CD14-positive monocyte (primary cell): ENCODE results near the gene SNCB. TPM values are rescaled to one million over a fixed set of nuclear protein-coding genes. Genes with fewer than 3 reads are reported as not detected.

ENCODE experiments used
- DNase-seq, 3 donors: peaks; one replicate each; pipeline ENCODE4 v3.0.0-alpha.2; 2011 to 2022
- H2AFZ ChIP-seq: 2 replicates; pipeline ENCODE4 v1.6.0; 2012; ENCODE audit warnings: mild to moderate bottlenecking, low read depth, low read length, inconsistent platforms; ENCODE audit not compliant: insufficient read depth, poor library complexity, severe bottlenecking
- H3K27ac ChIP-seq, 2 donors: 1 replicate in 1 of 2; 2 replicates in 1 of 2; pipeline ENCODE4 v1.5.1; 2012 to 2013; ENCODE audit warnings: low read length in 2 of 2, control low read depth in 1 of 2, inconsistent platforms in 1 of 2, low read depth in 1 of 2, mild to moderate bottlenecking in 1 of 2
- H3K27me3 ChIP-seq, 2 donors: one replicate each; pipeline versions ENCODE4 v1.6.0 to v1.6.1; 2011 to 2013; ENCODE audit warnings: low read length in 2 of 2; ENCODE audit not compliant: control insufficient read depth in 2 of 2, insufficient read depth in 2 of 2
- H3K36me3 ChIP-seq, 2 donors: replicated peaks in 1 of 2; 1 replicate in 1 of 2; 2 replicates in 1 of 2; pipeline versions ENCODE4 v1.5.1 to v1.6.1; 2012 to 2013; ENCODE audit warnings: low read length in 2 of 2, control low read depth in 1 of 2, inconsistent platforms in 1 of 2, mild to moderate bottlenecking in 1 of 2; ENCODE audit not compliant: insufficient read depth in 2 of 2, control insufficient read depth in 1 of 2
- H3K4me1 ChIP-seq, 2 donors: 1 replicate in 1 of 2; 2 replicates in 1 of 2; pipeline versions ENCODE4 v1.5.1 to v1.6.1; 2012 to 2013; ENCODE audit warnings: low read length in 2 of 2, control low read depth in 1 of 2, inconsistent platforms in 1 of 2, mild to moderate bottlenecking in 1 of 2, moderate library complexity in 1 of 2; ENCODE audit not compliant: insufficient read depth in 2 of 2, control insufficient read depth in 1 of 2
- H3K4me2 ChIP-seq: replicated peaks from 2 replicates; pipeline ENCODE3; 2012; ENCODE audit warnings: low read length, moderate library complexity, mild to moderate bottlenecking; ENCODE audit not compliant: poor library complexity, severe bottlenecking; ENCODE audit errors: extremely low read depth
- H3K4me3 ChIP-seq, 3 experiments: fragments of 200-600 bp in 1 of 3; sonication (generic) in 1 of 3; replicated peaks in 1 of 3; 1 replicate in 2 of 3; 2 replicates in 1 of 3; pipeline ENCODE4 v1.5.1; 2011 to 2013; ENCODE audit warnings: low read length in 3 of 3, mild to moderate bottlenecking in 3 of 3, control low read depth in 2 of 3, low read depth in 2 of 3, inconsistent platforms in 1 of 3, moderate library complexity in 1 of 3
- H3K79me2 ChIP-seq: 2 replicates; pipeline ENCODE4 v1.6.0; 2012; ENCODE audit warnings: mild to moderate bottlenecking, control low read depth, inconsistent platforms, low read length, moderate library complexity; ENCODE audit not compliant: insufficient read depth
- H3K9ac ChIP-seq: 2 replicates; pipeline ENCODE4 v1.6.0; 2017; ENCODE audit warnings: low read length, mild to moderate bottlenecking; ENCODE audit not compliant: insufficient read depth, poor library complexity, severe bottlenecking
- H3K9me3 ChIP-seq, 2 donors: replicated peaks in 1 of 2; 1 replicate in 1 of 2; 2 replicates in 1 of 2; pipeline versions ENCODE4 v1.5.1 to v1.6.1; 2012 to 2013; ENCODE audit warnings: low read length in 2 of 2, control low read depth in 1 of 2; ENCODE audit not compliant: control insufficient read depth in 1 of 2, insufficient read depth in 1 of 2
- H4K20me1 ChIP-seq: 2 replicates; pipeline ENCODE4 v1.6.0; 2012; ENCODE audit warnings: mild to moderate bottlenecking, low read length, control low read depth, moderate library complexity; ENCODE audit not compliant: insufficient read depth
- H3K27ac Mint-ChIP-seq, 7 donors: one replicate each; pipeline ENCODE4 v1.8.0; 2020; ENCODE audit warnings: mild to moderate bottlenecking in 7 of 7, mixed read lengths in 7 of 7, moderate library complexity in 6 of 7, inconsistent platforms in 2 of 7
- H3K27me3 Mint-ChIP-seq, 3 donors: one replicate each; pipeline ENCODE4 v1.8.0; 2021 to 2022; ENCODE audit warnings: low read depth in 3 of 3, mild to moderate bottlenecking in 3 of 3, mixed read lengths in 3 of 3, moderate library complexity in 3 of 3, inconsistent platforms in 1 of 3
- H3K36me3 Mint-ChIP-seq, 2 donors: one replicate each; pipeline ENCODE4 v1.8.0; 2020; ENCODE audit warnings: mixed read lengths in 2 of 2, inconsistent platforms in 1 of 2, mild to moderate bottlenecking in 1 of 2
- H3K4me1 Mint-ChIP-seq: one replicate; pipeline ENCODE4 v1.8.0; 2020; ENCODE audit warnings: mild to moderate bottlenecking, mixed read lengths
- H3K4me3 Mint-ChIP-seq, 2 donors: one replicate each; pipeline ENCODE4 v1.8.0; 2020; ENCODE audit warnings: mild to moderate bottlenecking in 2 of 2, mixed read lengths in 2 of 2, moderate library complexity in 1 of 2
- H3K9me3 Mint-ChIP-seq, 7 donors: one replicate each; pipeline ENCODE4 v1.8.0; 2020 to 2022; ENCODE audit warnings: mixed read lengths in 7 of 7, mild to moderate bottlenecking in 6 of 7, moderate library complexity in 6 of 7, inconsistent platforms in 2 of 7
- CTCF ChIP-seq: fragments of 200-600 bp; IDR thresholded peaks from one replicate; pipeline ENCODE4 v1.8.0; 2022; ENCODE audit warnings: antibody characterized with exemption, mild to moderate bottlenecking
- WGBS: methylation state at CpG from one replicate; pipeline ENCODE4 v1.1.5; 2013; ENCODE audit warnings: missing lambda C conversion rate; ENCODE audit not compliant: insufficient coverage; 5-methylcytosine and 5-hydroxymethylcytosine counted together
- intact Hi-C, 2 donors: fragments of 100-400 bp; cut with micrococcal nuclease; formaldehyde crosslinking; loops; one replicate each; pipeline versions ENCODE4 v1.15.0 to v1.15.1; 2023
- polyA plus RNA-seq, 3 donors: library from polyadenylated mRNA; depleted of rRNA in 1 of 3; unstranded in 2 of 3; stranded (reverse) in 1 of 3; fragments of 300-500 nt in 2 of 3; fragments of >200 nt in 1 of 3; fragmentation: Illumina TruSeq in 2 of 3; gene quantifications; 1 replicate in 2 of 3; 2 replicates in 1 of 3; pipeline ENCODE4 v1.2.3, GENCODE V29; 2012 to 2021

SNCB gene
- polyA plus RNA-seq, 3 donors: not detected

DNA sequence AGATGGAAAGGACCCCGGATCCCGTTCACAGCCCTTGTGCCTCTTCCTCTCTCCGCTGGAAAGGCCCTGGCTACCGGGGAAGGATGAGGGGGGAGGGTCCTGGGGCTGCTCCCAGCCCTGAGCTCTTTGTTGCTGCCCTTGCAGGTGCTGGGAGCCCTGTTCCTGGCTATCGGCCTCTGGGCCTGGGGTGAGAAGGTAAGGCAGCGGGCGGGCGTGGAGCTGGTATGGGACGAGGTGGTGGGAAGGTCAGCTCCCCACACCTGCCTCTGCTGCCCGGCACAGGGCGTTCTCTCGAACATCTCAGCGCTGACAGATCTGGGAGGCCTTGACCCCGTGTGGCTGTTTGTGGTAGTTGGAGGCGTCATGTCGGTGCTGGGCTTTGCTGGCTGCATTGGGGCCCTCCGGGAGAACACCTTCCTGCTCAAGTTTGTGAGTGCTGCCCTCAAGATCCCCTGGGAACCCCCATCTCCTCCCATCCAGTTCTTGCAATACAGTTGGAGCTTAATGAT, 21.2 kb upstream of the SNCB start:
- Mint-ChIP-seq H3K27ac (no peak overlapping the region), H3K36me3 (peaks cover 29 to 31% of the 10 kb centered on the region in 2 donors), H3K4me3 (no peak overlapping the region), H3K27me3 (peaks cover 0 to 4% (median 2%) of the 10 kb centered on the region in 3 donors), H3K4me1 (peaks cover 26% of the 10 kb centered on the region), H3K9me3 (peaks cover 0 to 2% (median 0%) of the 10 kb centered on the region in 7 donors)
- no peak for TF ChIP-seq CTCF
- intact Hi-C loops: loop anchor here in 1 of 2 donors (10.0 kb wide), 1 partner anchor 917 kb away; no protein-coding TSS in a partner anchor
- Histone ChIP-seq H3K79me2 (no peaks in the 10 kb centered on the region), H3K4me2 (no peak overlapping the region), H3K27me3 (no peaks in the 10 kb centered on the region), H3K4me3 (no peak overlapping the region), H3K9me3 (no peaks in the 10 kb centered on the region), H3K9ac (no peak overlapping the region), H3K36me3 (peaks cover 7 to 28% of the 10 kb centered on the region in 2 donors), H3K27ac (no peak overlapping the region), H3K4me1 (peaks cover 21 to 25% of the 10 kb centered on the region in 2 donors), H2AFZ (no peak overlapping the region), H4K20me1 (peaks cover 21% of the 10 kb centered on the region)
- 98% methylated on average over 11 of the region's 17 CpGs for WGBS
- DNase-seq: no peak

GRCh38 chr5:176650354-176650884, 20.1 kb upstream of the SNCB start:
- Histone ChIP-seq H3K79me2 (no peaks in the 10 kb centered on the region), H3K4me3 (no peak overlapping the region), H3K4me1 (peaks cover 22 to 28% of the 10 kb centered on the region in 2 donors), H3K9me3 (no peaks in the 10 kb centered on the region), H3K27me3 (no peaks in the 10 kb centered on the region), H3K27ac (no peak overlapping the region), H2AFZ (no peak overlapping the region), H3K36me3 (peaks cover 5 to 21% of the 10 kb centered on the region in 2 donors), H3K4me2 (no peak overlapping the region), H3K9ac (no peak overlapping the region), H4K20me1 (peaks cover 21% of the 10 kb centered on the region)
- DNase-seq: no peak
- H3K4me1 Mint-ChIP-seq: peaks cover 32% of the 10 kb centered on the region
- peak overlapping the region in 1 of 7 donors; percentile 43 for H3K27ac Mint-ChIP-seq
- TF ChIP-seq CTCF: no peak
- intact Hi-C loops: loop anchor here in 1 of 2 donors (10.0 kb wide), 1 partner anchor 916 kb away; no protein-coding TSS in a partner anchor
- H3K27me3 Mint-ChIP-seq: peaks cover 0 to 6% (median 2%) of the 10 kb centered on the region in 3 donors
- H3K9me3 Mint-ChIP-seq: peaks cover 0 to 3% (median 0%) of the 10 kb centered on the region in 7 donors
- H3K4me3 Mint-ChIP-seq: no peak overlapping the region
- H3K36me3 Mint-ChIP-seq: peaks cover 21 to 23% of the 10 kb centered on the region in 2 donors
- 86% methylated on average over 8 of the region's 8 CpGs for WGBS
